Esophagus muscularis mucosa (tissue), 2 donors: ENCODE results near the gene HPD.

Experiments
- EP300 ChIP-seq: sonication (generic); formaldehyde crosslinking; IDR thresholded peaks from one replicate; pipeline ENCODE4 v1.6.1; 2017; ENCODE audit warnings: antibody characterized with exemption
- POLR2A ChIP-seq: fragments of 450-650 bp; IDR thresholded peaks from one replicate; pipeline ENCODE4 v1.6.1; 2017; ENCODE audit warnings: antibody characterized with exemption, moderate library complexity, mild to moderate bottlenecking, low read depth

DNA sequence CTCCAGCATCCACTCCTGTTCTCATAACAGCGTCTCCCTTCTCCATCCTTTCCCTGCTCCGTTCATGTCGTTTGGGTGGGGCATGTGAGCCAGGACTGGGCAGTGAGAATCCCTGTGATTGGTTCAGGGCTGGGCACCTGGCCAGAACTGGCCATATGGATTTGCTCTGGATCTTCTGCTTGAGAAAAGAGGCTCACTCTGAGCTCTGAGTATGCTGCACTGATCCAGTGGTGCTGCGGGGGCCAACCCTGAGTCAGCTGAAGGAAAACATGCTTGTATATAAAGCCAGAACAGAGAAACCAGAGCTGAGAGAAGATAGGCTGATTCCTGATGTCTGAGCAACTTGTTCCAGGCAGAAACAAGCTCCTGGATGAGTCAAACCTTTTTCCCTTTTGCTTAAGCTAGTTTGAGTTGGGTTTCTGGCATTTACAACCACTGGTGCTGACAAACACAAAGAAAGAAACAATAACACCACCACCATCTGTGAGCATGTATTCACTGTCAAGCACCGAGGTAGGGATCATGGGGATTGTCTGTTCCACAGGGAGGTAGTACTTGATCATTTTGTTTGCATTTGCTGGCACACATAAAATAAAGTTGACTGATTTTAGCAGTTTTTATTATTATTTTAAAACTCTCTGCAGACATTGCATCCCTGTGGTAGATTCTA, 14.0 kb upstream of the HPD start:
- TF ChIP-seq POLR2A (no peak), EP300 (no peak)
